GM12878 (cell line): ENCODE data around the gene CFAP45. TPM values are rescaled to one million over a fixed set of nuclear protein-coding genes. Genes with fewer than 3 reads are reported as not detected.

Experiments
- CHD2 ChIP-seq: IDR thresholded peaks from 2 replicates; pipeline ENCODE4 v1.6.1; 2011; ENCODE audit warnings: low read depth, low read length, improper control_type of control experiment, borderline replicate concordance
- CREM ChIP-seq: IDR thresholded peaks from 2 replicates; pipeline ENCODE4 v1.6.1; 2014; ENCODE audit warnings: antibody characterized with exemption, low read depth
- EED ChIP-seq: sonication (generic); IDR thresholded peaks from 2 replicates; pipeline ENCODE4 v1.6.1; 2016; ENCODE audit warnings: antibody characterized with exemption, low read depth
- ESRRA ChIP-seq: IDR thresholded peaks from 2 replicates; pipeline ENCODE4 v1.6.1; 2012; ENCODE audit warnings: mild to moderate bottlenecking, low read length, improper control_type of control experiment
- FOS ChIP-seq: IDR thresholded peaks from 3 replicates; pipeline ENCODE4 v1.6.1; 2011; ENCODE audit warnings: borderline replicate concordance; ENCODE audit not compliant: insufficient read length; ENCODE audit errors: extremely low read depth
- NFIC ChIP-seq: IDR thresholded peaks from 2 replicates; pipeline ENCODE4 v1.6.1; 2012; ENCODE audit warnings: low read depth, mild to moderate bottlenecking, inconsistent platforms, low read length, moderate library complexity
- NFXL1 ChIP-seq: fragments of 450-650 bp; IDR thresholded peaks from 2 replicates; pipeline ENCODE4 v1.6.1; 2017; ENCODE audit warnings: antibody characterized with exemption, mild to moderate bottlenecking, borderline replicate concordance
- RELA ChIP-seq: fragments of 450-650 bp; IDR thresholded peaks from 2 replicates; pipeline ENCODE4 v1.8.0; 2014; ENCODE audit warnings: borderline replicate concordance; ENCODE audit not compliant: partially characterized antibody
- SREBF1 ChIP-seq: IDR thresholded peaks from 2 replicates; pipeline ENCODE4 v1.6.1; 2012; ENCODE audit warnings: mild to moderate bottlenecking, low read length
- SUPT20H ChIP-seq: IDR thresholded peaks from 2 replicates; pipeline ENCODE4 v1.6.1; 2011; ENCODE audit warnings: low read depth, mild to moderate bottlenecking, low read length, moderate library complexity, borderline replicate concordance; ENCODE audit not compliant: control insufficient read depth
- TAF1 ChIP-seq: IDR thresholded peaks from 2 replicates; pipeline ENCODE4 v1.6.1; 2011; ENCODE audit warnings: mild to moderate bottlenecking, low read depth, low read length, borderline replicate concordance
- ZNF217 ChIP-seq: fragments of 450-650 bp; IDR thresholded peaks from 2 replicates; pipeline ENCODE4 v1.6.1; 2017; ENCODE audit warnings: antibody characterized with exemption, mild to moderate bottlenecking
- ZNF384 ChIP-seq: IDR thresholded peaks from 2 replicates; pipeline ENCODE4 v1.6.1; 2012; ENCODE audit warnings: low read depth, mild to moderate bottlenecking, low read length, improper control_type of control experiment, borderline replicate concordance
- polyA plus RNA-seq, 11 experiments: library from polyadenylated mRNA; depleted of rRNA in 4 of 11; unstranded in 6 of 11; stranded (reverse) in 5 of 11; fragments of >200 nt; fragmentation: Nextera tagmentation in 4 of 11; fragmentation: Illumina TruSeq in 1 of 11; extraction: Ambion mirVana in 4 of 11; extraction: Trizol in 1 of 11; gene quantifications; 1 replicate in 1 of 11; 2 replicates in 10 of 11; pipeline versions ENCODE4 v1.2.1 to v1.2.3, GENCODE V29; 2011 to 2016; ENCODE audit warnings: inconsistent platforms in 2 of 11, missing spikeins in 2 of 11, low read depth in 1 of 11
- total RNA-seq, 4 experiments: library from RNA; depleted of rRNA in 3 of 4; stranded (reverse); fragments of >200 nt in 3 of 4; fragmentation: Illumina TruSeq in 1 of 4; extraction: Trizol in 1 of 4; gene quantifications; 2 replicates each; pipeline versions ENCODE4 v1.2.1 to v1.2.3, GENCODE V29; 2013 to 2021
- TF ChIP-seq, protein P1 (sequence below): fragments of 450-650 bp; IDR thresholded peaks from 2 replicates; pipeline ENCODE4 v1.6.1; 2017; ENCODE audit warnings: mild to moderate bottlenecking, moderate library complexity
- TF ChIP-seq, protein P2 (sequence below), 3 experiments: IDR thresholded peaks in 2 of 3; conservative IDR thresholded peaks in 1 of 3; 2 replicates each; pipeline ENCODE4 v1.5.1; 2011; ENCODE audit warnings: low read depth in 3 of 3, low read length in 3 of 3, mild to moderate bottlenecking in 3 of 3, control low read depth in 2 of 3, moderate library complexity in 2 of 3, inconsistent platforms in 1 of 3, mixed read lengths in 1 of 3; ENCODE audit not compliant: control insufficient read depth in 2 of 3, insufficient read depth in 1 of 3; ENCODE audit errors: extremely low read depth in 1 of 3
- TF ChIP-seq, protein P3 (sequence below): fragments of 450-650 bp; IDR thresholded peaks from 2 replicates; pipeline ENCODE4 v1.6.1; 2016; ENCODE audit warnings: mild to moderate bottlenecking
- TF ChIP-seq, protein P4 (sequence below): IDR thresholded peaks from 2 replicates; pipeline ENCODE4 v1.6.1; 2012; ENCODE audit warnings: low read depth, low read length, improper control_type of control experiment
- TF ChIP-seq, protein P5 (sequence below): IDR thresholded peaks from 2 replicates; pipeline ENCODE4 v1.6.1; 2011; ENCODE audit warnings: borderline replicate concordance, low read depth, mild to moderate bottlenecking, moderate library complexity, low read length; ENCODE audit not compliant: insufficient read depth, poor library complexity, severe bottlenecking

Gene CFAP45
- total and polyA plus RNA-seq, 10 of the 15 experiments (the other 5 are each of a cell fraction or from before 2014, with no cell fraction given) = 0.43 to 0.91 (median 0.67) TPM

DNA sequence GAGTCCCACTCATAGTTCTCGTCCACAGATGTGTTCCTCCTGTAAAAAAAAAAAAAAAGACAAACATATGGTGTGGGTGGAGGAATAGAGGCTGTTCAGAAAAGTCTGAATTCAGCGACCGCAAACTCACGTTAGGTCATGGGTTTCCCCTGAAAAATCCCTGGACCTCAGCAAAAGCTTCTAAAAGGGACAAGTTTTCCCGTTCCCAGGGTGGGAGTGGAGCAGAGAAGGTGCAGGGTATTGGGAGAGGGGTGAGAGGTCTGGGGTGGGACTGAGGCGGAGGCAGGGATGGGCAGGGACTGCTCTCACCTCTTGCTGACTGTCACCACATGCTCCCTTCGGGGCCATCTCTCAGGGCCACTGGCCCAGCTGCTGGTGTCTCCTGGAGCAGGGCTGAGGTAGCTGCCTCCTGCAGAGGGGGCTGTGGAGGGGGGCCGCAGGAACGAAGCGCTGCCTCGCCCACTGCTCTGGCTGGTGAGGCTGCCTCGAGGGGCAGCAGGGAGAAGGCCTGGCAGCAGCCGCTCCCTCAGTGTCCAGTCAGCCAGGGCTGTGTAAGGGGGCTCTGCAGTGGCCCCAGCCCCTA is 28.0 kb upstream of the CFAP45 start (continued):
- TF ChIP-seq, protein P1, sequence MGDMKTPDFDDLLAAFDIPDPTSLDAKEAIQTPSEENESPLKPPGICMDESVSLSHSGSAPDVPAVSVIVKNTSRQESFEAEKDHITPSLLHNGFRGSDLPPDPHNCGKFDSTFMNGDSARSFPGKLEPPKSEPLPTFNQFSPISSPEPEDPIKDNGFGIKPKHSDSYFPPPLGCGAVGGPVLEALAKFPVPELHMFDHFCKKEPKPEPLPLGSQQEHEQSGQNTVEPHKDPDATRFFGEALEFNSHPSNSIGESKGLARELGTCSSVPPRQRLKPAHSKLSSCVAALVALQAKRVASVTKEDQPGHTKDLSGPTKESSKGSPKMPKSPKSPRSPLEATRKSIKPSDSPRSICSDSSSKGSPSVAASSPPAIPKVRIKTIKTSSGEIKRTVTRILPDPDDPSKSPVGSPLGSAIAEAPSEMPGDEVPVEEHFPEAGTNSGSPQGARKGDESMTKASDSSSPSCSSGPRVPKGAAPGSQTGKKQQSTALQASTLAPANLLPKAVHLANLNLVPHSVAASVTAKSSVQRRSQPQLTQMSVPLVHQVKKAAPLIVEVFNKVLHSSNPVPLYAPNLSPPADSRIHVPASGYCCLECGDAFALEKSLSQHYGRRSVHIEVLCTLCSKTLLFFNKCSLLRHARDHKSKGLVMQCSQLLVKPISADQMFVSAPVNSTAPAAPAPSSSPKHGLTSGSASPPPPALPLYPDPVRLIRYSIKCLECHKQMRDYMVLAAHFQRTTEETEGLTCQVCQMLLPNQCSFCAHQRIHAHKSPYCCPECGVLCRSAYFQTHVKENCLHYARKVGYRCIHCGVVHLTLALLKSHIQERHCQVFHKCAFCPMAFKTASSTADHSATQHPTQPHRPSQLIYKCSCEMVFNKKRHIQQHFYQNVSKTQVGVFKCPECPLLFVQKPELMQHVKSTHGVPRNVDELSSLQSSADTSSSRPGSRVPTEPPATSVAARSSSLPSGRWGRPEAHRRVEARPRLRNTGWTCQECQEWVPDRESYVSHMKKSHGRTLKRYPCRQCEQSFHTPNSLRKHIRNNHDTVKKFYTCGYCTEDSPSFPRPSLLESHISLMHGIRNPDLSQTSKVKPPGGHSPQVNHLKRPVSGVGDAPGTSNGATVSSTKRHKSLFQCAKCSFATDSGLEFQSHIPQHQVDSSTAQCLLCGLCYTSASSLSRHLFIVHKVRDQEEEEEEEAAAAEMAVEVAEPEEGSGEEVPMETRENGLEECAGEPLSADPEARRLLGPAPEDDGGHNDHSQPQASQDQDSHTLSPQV = no peak
- TF ChIP-seq FOS = no peak
- no peak for TF ChIP-seq RELA
- no peak for TF ChIP-seq ZNF217
- TF ChIP-seq NFXL1 = no peak
- no peak for TF ChIP-seq SUPT20H
- TF ChIP-seq CHD2 = no peak
- TF ChIP-seq, protein P2, sequence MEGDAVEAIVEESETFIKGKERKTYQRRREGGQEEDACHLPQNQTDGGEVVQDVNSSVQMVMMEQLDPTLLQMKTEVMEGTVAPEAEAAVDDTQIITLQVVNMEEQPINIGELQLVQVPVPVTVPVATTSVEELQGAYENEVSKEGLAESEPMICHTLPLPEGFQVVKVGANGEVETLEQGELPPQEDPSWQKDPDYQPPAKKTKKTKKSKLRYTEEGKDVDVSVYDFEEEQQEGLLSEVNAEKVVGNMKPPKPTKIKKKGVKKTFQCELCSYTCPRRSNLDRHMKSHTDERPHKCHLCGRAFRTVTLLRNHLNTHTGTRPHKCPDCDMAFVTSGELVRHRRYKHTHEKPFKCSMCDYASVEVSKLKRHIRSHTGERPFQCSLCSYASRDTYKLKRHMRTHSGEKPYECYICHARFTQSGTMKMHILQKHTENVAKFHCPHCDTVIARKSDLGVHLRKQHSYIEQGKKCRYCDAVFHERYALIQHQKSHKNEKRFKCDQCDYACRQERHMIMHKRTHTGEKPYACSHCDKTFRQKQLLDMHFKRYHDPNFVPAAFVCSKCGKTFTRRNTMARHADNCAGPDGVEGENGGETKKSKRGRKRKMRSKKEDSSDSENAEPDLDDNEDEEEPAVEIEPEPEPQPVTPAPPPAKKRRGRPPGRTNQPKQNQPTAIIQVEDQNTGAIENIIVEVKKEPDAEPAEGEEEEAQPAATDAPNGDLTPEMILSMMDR (IDR thresholded peaks at IDR 0.05 in 2 of 3, conservative IDR thresholded peaks at IDR 0.05 in 1 of 3; ENCODE audit: control insufficient read depth in 2 of 3, extremely low read depth in 1 of 3, insufficient read depth in 1 of 3, low read depth in 3 of 3, low read length in 3 of 3) = peak in 1 of 3 experiments; percentile 9; a peak in 1 of 6 replicates
- TF ChIP-seq ESRRA = no peak
- TF ChIP-seq ZNF384 = peak; percentile 63; the same call in 1 of the 2 replicates
- TF ChIP-seq EED = peak; percentile 57
- peak; percentile 67; the same call in 1 of the 2 replicates for TF ChIP-seq NFIC
- TF ChIP-seq TAF1 = no peak
- TF ChIP-seq, protein P3, sequence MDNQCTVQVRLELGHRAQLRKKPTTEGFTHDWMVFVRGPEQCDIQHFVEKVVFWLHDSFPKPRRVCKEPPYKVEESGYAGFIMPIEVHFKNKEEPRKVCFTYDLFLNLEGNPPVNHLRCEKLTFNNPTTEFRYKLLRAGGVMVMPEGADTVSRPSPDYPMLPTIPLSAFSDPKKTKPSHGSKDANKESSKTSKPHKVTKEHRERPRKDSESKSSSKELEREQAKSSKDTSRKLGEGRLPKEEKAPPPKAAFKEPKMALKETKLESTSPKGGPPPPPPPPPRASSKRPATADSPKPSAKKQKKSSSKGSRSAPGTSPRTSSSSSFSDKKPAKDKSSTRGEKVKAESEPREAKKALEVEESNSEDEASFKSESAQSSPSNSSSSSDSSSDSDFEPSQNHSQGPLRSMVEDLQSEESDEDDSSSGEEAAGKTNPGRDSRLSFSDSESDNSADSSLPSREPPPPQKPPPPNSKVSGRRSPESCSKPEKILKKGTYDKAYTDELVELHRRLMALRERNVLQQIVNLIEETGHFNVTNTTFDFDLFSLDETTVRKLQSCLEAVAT = no peak
- TF ChIP-seq, protein P4, sequence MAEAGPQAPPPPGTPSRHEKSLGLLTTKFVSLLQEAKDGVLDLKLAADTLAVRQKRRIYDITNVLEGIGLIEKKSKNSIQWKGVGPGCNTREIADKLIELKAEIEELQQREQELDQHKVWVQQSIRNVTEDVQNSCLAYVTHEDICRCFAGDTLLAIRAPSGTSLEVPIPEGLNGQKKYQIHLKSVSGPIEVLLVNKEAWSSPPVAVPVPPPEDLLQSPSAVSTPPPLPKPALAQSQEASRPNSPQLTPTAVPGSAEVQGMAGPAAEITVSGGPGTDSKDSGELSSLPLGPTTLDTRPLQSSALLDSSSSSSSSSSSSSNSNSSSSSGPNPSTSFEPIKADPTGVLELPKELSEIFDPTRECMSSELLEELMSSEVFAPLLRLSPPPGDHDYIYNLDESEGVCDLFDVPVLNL = no peak
- TF ChIP-seq, protein P5, sequence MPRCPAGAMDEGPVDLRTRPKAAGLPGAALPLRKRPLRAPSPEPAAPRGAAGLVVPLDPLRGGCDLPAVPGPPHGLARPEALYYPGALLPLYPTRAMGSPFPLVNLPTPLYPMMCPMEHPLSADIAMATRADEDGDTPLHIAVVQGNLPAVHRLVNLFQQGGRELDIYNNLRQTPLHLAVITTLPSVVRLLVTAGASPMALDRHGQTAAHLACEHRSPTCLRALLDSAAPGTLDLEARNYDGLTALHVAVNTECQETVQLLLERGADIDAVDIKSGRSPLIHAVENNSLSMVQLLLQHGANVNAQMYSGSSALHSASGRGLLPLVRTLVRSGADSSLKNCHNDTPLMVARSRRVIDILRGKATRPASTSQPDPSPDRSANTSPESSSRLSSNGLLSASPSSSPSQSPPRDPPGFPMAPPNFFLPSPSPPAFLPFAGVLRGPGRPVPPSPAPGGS = peak; percentile 23
- peak; percentile 25; the same call in 1 of the 2 replicates for TF ChIP-seq CREM
- no peak for TF ChIP-seq SREBF1
